ENCODE data around the gene SFN. TPM values are rescaled to one million over a fixed set of nuclear protein-coding genes. Genes with fewer than 3 reads are reported as not detected.

SFN gene
- total and polyA plus RNA-seq, 2 of the 13 experiments (the other 11 are each of a cell fraction or from before 2014, with no cell fraction given) = 4.3 to 5.6 TPM

DNA sequence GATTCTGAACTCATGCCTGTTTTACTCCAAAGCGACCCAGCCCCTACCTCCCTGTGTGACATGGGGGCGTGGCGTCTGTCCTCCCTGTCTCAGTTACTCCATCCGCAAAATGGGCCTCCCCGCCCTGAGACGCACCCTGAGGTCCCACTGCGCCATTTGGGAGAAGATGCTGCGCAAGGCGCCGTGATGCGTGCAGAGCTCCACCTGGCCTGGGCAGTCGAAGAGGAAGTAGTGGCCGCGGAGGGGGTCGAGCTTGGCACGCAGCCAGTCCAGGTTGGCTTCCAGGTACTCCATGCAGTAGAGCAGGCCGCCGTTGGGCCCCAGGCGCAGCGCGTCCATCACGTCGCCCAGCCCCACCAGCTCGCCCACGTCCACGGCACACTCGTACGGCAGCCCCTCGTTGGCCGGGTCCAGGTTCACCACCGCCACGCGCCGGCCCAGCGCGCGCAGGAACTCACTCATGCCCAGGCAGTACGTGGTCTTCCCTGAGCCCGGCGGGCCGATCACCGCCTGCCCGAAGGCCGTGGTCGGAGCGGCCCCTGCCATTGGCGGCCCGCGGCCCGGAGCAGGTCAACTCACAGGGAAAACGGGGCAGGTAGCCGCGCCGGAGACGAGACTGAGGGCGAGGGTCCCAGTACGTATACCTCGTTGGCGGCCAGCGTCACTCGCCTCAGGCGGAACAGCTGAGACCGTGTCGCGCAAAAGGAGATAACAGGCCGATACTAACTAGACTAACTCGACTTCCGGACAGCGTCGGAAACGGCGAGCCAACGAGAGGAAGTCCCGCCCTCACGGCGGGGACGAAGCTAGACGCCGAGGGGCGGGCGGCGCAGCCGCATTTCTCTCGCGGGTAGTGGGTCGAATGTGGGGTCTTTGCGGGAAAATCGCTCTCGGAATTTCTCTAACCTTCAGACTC, 26.9 kb downstream of the SFN start, which contains the start of gene GPN2 (continued):
- TF ChIP-seq, protein P1, sequence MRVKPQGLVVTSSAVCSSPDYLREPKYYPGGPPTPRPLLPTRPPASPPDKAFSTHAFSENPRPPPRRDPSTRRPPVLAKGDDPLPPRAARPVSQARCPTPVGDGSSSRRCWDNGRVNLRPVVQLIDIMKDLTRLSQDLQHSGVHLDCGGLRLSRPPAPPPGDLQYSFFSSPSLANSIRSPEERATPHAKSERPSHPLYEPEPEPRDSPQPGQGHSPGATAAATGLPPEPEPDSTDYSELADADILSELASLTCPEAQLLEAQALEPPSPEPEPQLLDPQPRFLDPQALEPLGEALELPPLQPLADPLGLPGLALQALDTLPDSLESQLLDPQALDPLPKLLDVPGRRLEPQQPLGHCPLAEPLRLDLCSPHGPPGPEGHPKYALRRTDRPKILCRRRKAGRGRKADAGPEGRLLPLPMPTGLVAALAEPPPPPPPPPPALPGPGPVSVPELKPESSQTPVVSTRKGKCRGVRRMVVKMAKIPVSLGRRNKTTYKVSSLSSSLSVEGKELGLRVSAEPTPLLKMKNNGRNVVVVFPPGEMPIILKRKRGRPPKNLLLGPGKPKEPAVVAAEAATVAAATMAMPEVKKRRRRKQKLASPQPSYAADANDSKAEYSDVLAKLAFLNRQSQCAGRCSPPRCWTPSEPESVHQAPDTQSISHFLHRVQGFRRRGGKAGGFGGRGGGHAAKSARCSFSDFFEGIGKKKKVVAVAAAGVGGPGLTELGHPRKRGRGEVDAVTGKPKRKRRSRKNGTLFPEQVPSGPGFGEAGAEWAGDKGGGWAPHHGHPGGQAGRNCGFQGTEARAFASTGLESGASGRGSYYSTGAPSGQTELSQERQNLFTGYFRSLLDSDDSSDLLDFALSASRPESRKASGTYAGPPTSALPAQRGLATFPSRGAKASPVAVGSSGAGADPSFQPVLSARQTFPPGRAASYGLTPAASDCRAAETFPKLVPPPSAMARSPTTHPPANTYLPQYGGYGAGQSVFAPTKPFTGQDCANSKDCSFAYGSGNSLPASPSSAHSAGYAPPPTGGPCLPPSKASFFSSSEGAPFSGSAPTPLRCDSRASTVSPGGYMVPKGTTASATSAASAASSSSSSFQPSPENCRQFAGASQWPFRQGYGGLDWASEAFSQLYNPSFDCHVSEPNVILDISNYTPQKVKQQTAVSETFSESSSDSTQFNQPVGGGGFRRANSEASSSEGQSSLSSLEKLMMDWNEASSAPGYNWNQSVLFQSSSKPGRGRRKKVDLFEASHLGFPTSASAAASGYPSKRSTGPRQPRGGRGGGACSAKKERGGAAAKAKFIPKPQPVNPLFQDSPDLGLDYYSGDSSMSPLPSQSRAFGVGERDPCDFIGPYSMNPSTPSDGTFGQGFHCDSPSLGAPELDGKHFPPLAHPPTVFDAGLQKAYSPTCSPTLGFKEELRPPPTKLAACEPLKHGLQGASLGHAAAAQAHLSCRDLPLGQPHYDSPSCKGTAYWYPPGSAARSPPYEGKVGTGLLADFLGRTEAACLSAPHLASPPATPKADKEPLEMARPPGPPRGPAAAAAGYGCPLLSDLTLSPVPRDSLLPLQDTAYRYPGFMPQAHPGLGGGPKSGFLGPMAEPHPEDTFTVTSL (CRISPR knock-in tag; IDR thresholded peaks at IDR 0.05; ENCODE audit: borderline replicate concordance) = no peak
- TF ChIP-seq HDAC6 (IDR thresholded peaks at IDR 0.05; ENCODE audit: low read depth, low read length) (no peak), MIXL1 (CRISPR knock-in tag; IDR thresholded peaks at IDR 0.05) (no peak), SALL2 (CRISPR knock-in tag; IDR thresholded peaks at IDR 0.05) (peak; percentile 52; the same call in 1 of the 2 replicates), ISL2 (CRISPR knock-in tag; IDR thresholded peaks at IDR 0.05) (no peak; the same call in 1 of the 2 replicates), ZNF776 (CRISPR knock-in tag; IDR thresholded peaks at IDR 0.05) (peak; percentile 78; the same call in 1 of the 2 replicates), GATAD2A (CRISPR knock-in tag; IDR thresholded peaks at IDR 0.05) (peak; percentile 27), MAFF (IDR thresholded peaks at IDR 0.05; ENCODE audit: low read depth, low read length) (no peak), ZNF768 (CRISPR knock-in tag; IDR thresholded peaks at IDR 0.05) (peak; percentile 43; the same call in 1 of the 2 replicates), ATM (IDR thresholded peaks at IDR 0.05; ENCODE audit: borderline replicate concordance) (no peak)
- TF ChIP-seq, protein P2, sequence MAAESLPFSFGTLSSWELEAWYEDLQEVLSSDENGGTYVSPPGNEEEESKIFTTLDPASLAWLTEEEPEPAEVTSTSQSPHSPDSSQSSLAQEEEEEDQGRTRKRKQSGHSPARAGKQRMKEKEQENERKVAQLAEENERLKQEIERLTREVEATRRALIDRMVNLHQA (CRISPR knock-in tag; IDR thresholded peaks at IDR 0.05) = no peak
- TF ChIP-seq, protein P3, sequence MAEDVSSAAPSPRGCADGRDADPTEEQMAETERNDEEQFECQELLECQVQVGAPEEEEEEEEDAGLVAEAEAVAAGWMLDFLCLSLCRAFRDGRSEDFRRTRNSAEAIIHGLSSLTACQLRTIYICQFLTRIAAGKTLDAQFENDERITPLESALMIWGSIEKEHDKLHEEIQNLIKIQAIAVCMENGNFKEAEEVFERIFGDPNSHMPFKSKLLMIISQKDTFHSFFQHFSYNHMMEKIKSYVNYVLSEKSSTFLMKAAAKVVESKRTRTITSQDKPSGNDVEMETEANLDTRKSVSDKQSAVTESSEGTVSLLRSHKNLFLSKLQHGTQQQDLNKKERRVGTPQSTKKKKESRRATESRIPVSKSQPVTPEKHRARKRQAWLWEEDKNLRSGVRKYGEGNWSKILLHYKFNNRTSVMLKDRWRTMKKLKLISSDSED (CRISPR knock-in tag; IDR thresholded peaks at IDR 0.05) = 0 out of 2 replicates have a peak, but pooled peaks have one; percentile 29
- TF ChIP-seq, protein P4, sequence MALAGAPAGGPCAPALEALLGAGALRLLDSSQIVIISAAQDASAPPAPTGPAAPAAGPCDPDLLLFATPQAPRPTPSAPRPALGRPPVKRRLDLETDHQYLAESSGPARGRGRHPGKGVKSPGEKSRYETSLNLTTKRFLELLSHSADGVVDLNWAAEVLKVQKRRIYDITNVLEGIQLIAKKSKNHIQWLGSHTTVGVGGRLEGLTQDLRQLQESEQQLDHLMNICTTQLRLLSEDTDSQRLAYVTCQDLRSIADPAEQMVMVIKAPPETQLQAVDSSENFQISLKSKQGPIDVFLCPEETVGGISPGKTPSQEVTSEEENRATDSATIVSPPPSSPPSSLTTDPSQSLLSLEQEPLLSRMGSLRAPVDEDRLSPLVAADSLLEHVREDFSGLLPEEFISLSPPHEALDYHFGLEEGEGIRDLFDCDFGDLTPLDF (CRISPR knock-in tag; IDR thresholded peaks at IDR 0.05) = no peak
- TF ChIP-seq, protein P5, sequence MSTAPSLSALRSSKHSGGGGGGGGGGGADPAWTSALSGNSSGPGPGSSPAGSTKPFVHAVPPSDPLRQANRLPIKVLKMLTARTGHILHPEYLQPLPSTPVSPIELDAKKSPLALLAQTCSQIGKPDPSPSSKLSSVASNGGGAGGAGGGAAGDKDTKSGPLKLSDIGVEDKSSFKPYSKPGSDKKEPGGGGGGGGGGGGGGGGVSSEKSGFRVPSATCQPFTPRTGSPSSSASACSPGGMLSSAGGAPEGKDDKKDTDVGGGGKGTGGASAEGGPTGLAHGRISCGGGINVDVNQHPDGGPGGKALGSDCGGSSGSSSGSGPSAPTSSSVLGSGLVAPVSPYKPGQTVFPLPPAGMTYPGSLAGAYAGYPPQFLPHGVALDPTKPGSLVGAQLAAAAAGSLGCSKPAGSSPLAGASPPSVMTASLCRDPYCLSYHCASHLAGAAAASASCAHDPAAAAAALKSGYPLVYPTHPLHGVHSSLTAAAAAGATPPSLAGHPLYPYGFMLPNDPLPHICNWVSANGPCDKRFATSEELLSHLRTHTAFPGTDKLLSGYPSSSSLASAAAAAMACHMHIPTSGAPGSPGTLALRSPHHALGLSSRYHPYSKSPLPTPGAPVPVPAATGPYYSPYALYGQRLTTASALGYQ (CRISPR knock-in tag; IDR thresholded peaks at IDR 0.05) = no peak; the same call in 1 of the 2 replicates

Data from HepG2 (cell line).